Measurements from ENCODE around the gene KRT8.

Gene KRT8

DNA sequence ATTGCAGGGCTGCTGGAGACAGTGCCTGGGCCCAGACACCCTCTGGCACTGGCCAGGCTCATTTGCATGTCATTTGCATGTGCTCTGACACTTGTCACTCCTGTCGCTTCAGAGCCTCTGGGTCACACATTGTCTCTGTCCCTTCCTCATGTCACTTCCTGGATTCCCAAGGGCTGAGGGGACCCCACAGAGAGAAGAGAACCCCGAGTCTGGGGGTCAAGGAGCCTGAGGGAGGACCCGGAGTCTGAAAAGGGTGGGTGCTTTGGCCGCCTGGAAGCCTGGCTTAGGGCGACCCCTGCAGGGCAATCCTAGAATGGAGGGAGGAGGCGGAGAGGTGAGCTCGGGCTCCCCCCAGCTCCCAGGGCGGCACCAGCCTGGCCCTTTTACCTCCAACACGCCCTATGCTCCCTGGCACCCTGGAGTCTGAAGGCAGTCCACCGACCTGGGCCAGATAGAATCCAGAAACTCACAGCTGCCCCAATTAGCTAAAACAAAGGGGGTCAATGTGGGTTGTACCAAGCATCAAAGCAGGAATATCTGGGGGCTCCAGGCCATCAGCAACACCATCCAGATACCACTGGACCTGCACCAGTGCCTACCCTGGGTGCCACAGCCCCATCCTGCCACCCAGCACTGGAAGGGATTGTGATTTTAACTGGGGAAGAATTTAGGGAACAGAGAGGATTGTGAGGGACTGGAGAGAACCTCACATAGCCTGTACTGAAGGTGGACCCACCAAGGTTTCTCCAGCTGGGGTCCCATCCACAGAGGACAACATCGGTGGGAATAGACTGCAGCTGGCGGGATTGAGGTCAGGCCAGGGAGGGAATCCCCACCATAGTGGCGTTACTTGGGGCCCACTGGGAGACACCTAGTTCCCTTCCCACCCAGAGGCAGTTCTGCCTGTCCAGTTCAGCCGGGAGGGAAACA is 34.2 kb downstream of the KRT8 start:
- no peak for TF ChIP-seq ZFX (IDR thresholded peaks at IDR 0.05)
- peak; percentile 96 for TF ChIP-seq CTCF (conservative IDR thresholded peaks at IDR 0.05)
- no peak overlapping the region for H3K27ac ChIP-seq

GRCh38 chr12:52867642-52868041 is 37.2 kb downstream of the KRT8 start:
- TF ChIP-seq CTCF (conservative IDR thresholded peaks at IDR 0.05): no peak
- TF ChIP-seq ZFX (IDR thresholded peaks at IDR 0.05): no peak
- no peak overlapping the region for H3K27ac ChIP-seq

- H3K27ac ChIP-seq: no peak overlapping the region
- no peak for TF ChIP-seq CTCF (conservative IDR thresholded peaks at IDR 0.05)
- TF ChIP-seq ZFX (IDR thresholded peaks at IDR 0.05): no peak
These were observed 37.7 kb downstream of the KRT8 start for GRCh38 chr12:52867152-52867551.

GRCh38 chr12:52865090-52865944 is 39.6 kb downstream of the KRT8 start:
- no peak overlapping the region for H3K27ac ChIP-seq
- no peak for TF ChIP-seq ZFX (IDR thresholded peaks at IDR 0.05)
- peak; percentile 93 for TF ChIP-seq CTCF (conservative IDR thresholded peaks at IDR 0.05)

DNA sequence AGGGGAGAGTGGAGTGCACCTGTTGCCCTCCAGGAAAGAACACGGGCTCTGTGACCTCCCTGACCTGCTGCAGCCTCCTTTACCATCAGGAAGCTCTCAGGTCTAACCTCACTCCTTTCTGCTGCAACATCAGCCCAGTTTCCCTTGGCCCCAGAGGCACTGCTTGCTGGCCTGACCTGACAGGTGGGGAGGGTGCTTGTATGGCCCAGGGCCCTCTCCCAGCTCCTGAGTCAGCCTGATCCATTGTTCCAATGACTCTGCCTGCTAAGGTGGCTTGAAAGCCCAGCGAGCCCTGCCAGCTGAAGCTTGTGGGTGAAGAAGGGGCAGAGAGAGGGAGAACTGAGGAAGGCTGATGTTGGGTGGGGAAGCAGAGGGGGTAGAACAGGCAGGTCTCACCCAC is 42.9 kb downstream of the KRT8 start:
- TF ChIP-seq CTCF (conservative IDR thresholded peaks at IDR 0.05) (no peak), ZFX (IDR thresholded peaks at IDR 0.05) (no peak)
- no peak overlapping the region for H3K27ac ChIP-seq

DNA sequence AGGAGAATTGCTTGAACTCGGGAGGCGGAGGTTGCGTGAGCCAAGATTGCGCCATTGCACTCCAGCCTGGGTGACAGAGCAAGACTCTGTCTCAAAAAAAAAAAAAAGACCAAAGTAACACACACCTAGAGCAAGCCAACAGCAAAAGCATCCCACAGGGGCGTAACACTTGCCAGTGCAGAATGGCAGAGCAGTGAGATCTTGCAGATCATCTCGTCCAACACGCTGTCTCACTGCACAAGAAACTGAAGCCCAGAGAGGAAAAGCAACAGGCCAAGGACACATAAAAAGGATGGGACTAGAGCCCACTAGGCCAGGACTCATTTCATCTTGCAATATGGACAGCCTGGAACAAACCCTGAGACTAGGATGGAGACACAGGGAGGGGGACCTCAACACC is 43.4 kb downstream of the KRT8 start:
- TF ChIP-seq ZFX (IDR thresholded peaks at IDR 0.05) (no peak), CTCF (conservative IDR thresholded peaks at IDR 0.05) (no peak)
- H3K27ac ChIP-seq: no peak overlapping the region
